ENCODE measurements around the gene APBA2. TPM values are rescaled to one million over a fixed set of nuclear protein-coding genes. Genes with fewer than 3 reads are reported as not detected.
"Not testable (repeated sequence)": the region's sequence is repeated elsewhere in the genome, so short reads cannot be mapped to it uniquely, and the experiment has no call there.

Gene APBA2
- total RNA-seq, 2 donors from 2014 or later: 0.77 to 1.0 TPM

GRCh38 chr15:28886431-28887338, 911 bp downstream of the APBA2 start:
- intact Hi-C loops (cut with DNase I): no loop called here
- H3K9ac ChIP-seq (ENCODE audit: low read depth in 2 of 2, low read length in 2 of 2): no peak overlapping the region
- no peaks in the 10 kb centered on the region for H3K4me1 ChIP-seq
- DNase-seq: no peak
- no peak for TF ChIP-seq CTCF (IDR thresholded peaks at IDR 0.05)
- no peak overlapping the region for H3K27ac ChIP-seq
- no peaks in the 10 kb centered on the region for H3K36me3 ChIP-seq
- peaks cover 20% of the 10 kb centered on the region for H3K27me3 ChIP-seq
- peak overlapping the region; percentile 27 for H3K4me3 ChIP-seq
- no peaks in the 10 kb centered on the region for H3K9me3 ChIP-seq

DNA sequence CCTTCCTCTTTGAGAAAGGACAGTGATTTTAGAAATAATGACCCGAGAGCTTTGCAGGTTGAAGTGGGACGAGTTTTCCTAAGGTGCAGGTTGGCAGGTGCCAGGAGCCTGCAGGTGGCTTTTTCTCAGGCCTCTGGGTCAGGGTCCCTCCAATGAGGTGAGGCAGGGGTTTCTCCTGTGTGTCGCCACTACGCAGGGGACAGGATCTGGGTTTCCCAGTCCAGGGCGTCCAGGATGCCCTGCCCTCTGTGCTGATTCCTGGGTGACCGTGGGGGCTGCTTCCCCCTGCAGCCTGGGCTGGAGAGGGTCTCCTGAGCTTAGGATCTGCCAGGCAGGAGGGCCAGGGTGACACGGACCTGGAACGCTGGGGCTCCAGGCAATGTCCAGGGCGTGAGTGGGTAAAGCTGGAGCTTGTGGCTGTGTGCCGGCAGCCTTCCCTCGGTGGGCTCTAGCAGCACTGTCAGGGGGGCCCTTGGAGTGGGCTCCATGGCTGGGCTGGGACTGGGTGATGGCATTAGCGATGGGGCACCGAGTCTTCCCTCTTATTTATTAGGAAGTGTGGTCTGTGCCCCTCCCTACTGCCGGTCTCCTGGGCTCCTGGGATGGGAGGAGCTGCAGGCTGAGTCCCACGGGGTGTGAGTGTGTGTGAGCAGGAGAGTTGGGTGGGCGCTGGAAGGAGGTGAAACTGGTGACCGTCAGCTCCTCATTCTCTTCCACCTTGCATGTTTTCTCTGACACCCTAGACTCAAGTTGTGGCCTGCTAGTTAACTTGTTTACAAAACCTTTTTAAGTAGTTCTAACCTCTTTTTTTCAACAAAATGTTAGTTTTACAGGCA, 1.8 kb downstream of the APBA2 start:
- Histone ChIP-seq H3K27me3 (peaks cover 20% of the 10 kb centered on the region), H3K4me1 (no peaks in the 10 kb centered on the region), H3K4me3 (no peak overlapping the region), H3K9ac (ENCODE audit: low read depth in 2 of 2, low read length in 2 of 2) (no peak overlapping the region), H3K36me3 (no peaks in the 10 kb centered on the region), H3K9me3 (no peaks in the 10 kb centered on the region), H3K27ac (no peak overlapping the region)
- no peak for DNase-seq
- intact Hi-C loops (cut with DNase I): no loop called here
- TF ChIP-seq CTCF (IDR thresholded peaks at IDR 0.05): no peak

- H3K9ac ChIP-seq (ENCODE audit: low read depth in 2 of 2, low read length in 2 of 2): no peak overlapping the region
Measured at GRCh38 chr15:28888302-28888894, 2.6 kb downstream of the APBA2 start.

DNA sequence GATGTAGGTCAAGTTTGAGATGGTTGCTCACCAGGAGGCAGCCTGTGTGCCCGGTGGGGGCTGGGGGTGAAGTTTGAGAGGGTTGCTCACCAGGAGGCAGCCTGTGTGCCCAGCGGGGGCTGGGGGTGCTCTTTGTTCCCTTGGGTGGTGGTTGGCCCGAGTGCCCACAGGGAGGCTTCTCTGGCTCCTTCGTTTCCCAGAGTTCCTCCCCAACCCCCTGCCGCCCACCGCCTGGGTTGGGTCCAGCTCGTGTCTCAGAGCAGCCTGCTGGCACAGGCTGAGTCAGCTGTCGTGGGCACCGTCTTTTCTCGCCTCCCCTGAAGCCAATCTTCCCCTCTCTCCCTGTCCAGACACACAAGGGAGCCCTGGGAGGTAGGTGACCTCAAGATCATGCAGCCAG, 3.1 kb downstream of the APBA2 start:
- H3K9me3 ChIP-seq: no peaks in the 10 kb centered on the region
- no peak overlapping the region for H3K4me3 ChIP-seq
- DNase-seq: no peak
- H3K27ac ChIP-seq: no peak overlapping the region
- no peak for TF ChIP-seq CTCF (IDR thresholded peaks at IDR 0.05)
- H3K9ac ChIP-seq (ENCODE audit: low read depth in 2 of 2, low read length in 2 of 2): no peak overlapping the region
- H3K27me3 ChIP-seq: peaks cover 20% of the 10 kb centered on the region
- H3K36me3 ChIP-seq: no peaks in the 10 kb centered on the region
- intact Hi-C loops (cut with DNase I): no loop called here
- H3K4me1 ChIP-seq: no peaks in the 10 kb centered on the region

More at GRCh38 chr15:28888302-28888894, 2.6 kb downstream of the APBA2 start:
- H3K9me3 ChIP-seq: no peaks in the 10 kb centered on the region
- no peak for TF ChIP-seq CTCF (IDR thresholded peaks at IDR 0.05)
- no peaks in the 10 kb centered on the region for H3K4me1 ChIP-seq
- DNase-seq: no peak
- intact Hi-C loops (cut with DNase I): no loop called here
- no peak overlapping the region for H3K4me3 ChIP-seq
- peaks cover 20% of the 10 kb centered on the region for H3K27me3 ChIP-seq
- H3K36me3 ChIP-seq: no peaks in the 10 kb centered on the region
- no peak overlapping the region for H3K27ac ChIP-seq

GRCh38 chr15:28889346-28889745, 3.6 kb downstream of the APBA2 start:
- no peak overlapping the region for H3K27ac ChIP-seq
- H3K4me3 ChIP-seq: no peak overlapping the region
- intact Hi-C loops (cut with DNase I): no loop called here
- H3K4me1 ChIP-seq: no peaks in the 10 kb centered on the region
- H3K9ac ChIP-seq (ENCODE audit: low read depth in 2 of 2, low read length in 2 of 2): no peak overlapping the region
- no peak for DNase-seq
- no peaks in the 10 kb centered on the region for H3K9me3 ChIP-seq
- no peaks in the 10 kb centered on the region for H3K36me3 ChIP-seq
- H3K27me3 ChIP-seq: peaks cover 20% of the 10 kb centered on the region
- TF ChIP-seq CTCF (IDR thresholded peaks at IDR 0.05): no peak

DNA sequence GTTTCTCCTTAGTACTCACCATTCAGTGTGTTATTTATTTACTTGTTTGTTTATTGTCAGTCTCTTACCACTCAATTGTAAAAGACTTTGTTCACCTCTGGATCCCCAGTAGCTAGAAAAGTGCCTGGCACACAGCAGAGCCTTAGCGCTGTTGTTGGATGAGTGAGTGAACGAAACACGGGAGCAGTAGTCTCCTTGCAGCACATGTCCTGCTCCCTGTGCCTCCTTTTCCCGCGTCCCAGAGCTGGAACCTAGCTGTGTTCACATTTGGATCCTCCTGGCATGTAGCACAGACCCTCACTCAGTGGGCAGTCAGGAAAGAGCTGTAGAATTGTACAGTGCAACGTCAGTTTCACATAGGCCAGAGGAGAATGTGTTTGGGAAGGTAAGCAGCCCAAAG, 4.1 kb downstream of the APBA2 start:
- H3K27ac ChIP-seq; intact Hi-C loops (cut with DNase I): not testable (repeated sequence)

DNA sequence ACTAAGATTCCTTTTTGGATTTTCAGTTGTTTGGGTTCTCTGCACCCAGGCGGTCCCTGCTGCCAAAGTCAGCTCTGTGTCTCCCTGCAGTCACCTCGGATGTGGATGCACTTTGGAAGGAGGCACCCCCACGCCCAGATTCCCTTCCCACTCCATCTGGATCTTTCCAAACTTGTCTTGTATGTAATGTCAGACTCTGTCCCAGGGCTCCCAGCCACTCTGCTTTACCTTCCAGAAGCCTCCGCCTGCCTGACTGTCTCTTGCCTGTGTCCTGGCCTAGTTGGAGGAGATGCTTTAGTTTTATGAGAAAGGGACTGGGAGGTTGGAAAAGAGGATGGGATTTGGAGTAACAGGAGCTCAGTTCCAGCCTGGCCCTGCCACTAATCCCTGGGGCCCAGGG, 4.5 kb downstream of the APBA2 start:
- H3K9me3 ChIP-seq; H3K36me3 ChIP-seq; DNase-seq; H3K4me3 ChIP-seq; H3K4me1 ChIP-seq; H3K9ac ChIP-seq (ENCODE audit: low read depth in 2 of 2, low read length in 2 of 2); H3K27ac ChIP-seq; intact Hi-C loops (cut with DNase I): not testable (repeated sequence)
- peaks cover 18% of the 10 kb centered on the region for H3K27me3 ChIP-seq

More for the DNA sequence above, 4.1 kb downstream of the APBA2 start:
- peaks cover 20% of the 10 kb centered on the region for H3K27me3 ChIP-seq
- not testable (repeated sequence) for H3K9me3 ChIP-seq; H3K9ac ChIP-seq (ENCODE audit: low read depth in 2 of 2, low read length in 2 of 2); H3K4me1 ChIP-seq; H3K4me3 ChIP-seq; DNase-seq; H3K36me3 ChIP-seq

All from colonic mucosa (tissue), 4 donors.